ENCODE results near the gene SLC5A1.

The SLC5A1 gene

DNA sequence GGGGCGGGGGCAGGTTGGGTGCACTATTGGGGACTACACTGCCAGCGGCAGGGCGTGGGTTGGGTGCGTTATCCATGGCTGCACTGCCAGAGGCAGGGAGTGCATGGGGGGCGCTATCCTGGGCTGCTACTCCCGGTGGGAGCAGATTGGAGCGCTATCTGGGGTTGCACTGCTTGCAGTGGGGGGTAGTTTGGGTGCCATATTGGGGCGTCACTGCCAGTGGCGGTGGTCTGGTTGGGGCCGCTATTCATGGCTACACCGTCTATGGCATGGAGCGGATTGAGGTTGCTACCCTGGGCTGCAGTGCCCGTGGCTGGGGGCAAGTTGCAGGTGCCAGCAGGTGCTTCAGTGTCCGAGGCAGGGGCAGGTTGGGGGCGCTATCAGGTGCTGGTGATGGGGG lies 79.8 kb downstream of the SLC5A1 start (continued):
- TF ChIP-seq PPARA (CRISPR knock-in tag; IDR thresholded peaks at IDR 0.05; ENCODE audit: borderline replicate concordance) (no peak), SNAI2 (CRISPR knock-in tag; IDR thresholded peaks at IDR 0.05) (no peak), ESRRG (CRISPR knock-in tag; IDR thresholded peaks at IDR 0.05) (no peak)

DNA sequence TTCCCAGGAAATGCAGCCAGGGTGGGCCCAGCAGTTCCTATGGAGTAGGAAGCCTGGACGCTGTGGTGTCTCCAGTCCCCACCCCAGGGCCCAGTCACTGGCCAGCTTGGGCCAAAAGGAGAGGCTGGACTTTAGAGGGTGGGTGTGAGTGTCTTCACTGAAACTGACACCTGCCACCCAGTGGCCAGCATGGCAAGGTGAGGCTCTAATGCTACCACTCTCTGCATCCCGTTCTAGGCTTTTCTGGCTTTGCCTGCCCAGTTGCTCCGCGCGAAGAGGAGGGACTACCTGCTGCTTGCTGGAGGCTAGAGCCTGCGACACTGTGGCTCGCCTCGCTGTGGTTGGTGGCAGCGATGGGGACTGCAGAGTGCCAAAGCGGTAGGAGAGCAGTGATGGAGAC lies 80.6 kb downstream of the SLC5A1 start:
- ATAC-seq, result 0 out of 3 replicates have a peak, but pooled peaks have one; percentile 27
- no peak for TF ChIP-seq ZC3H10 (CRISPR knock-in tag; IDR thresholded peaks at IDR 0.05)
- no peak for TF ChIP-seq TCF4 (CRISPR knock-in tag; IDR thresholded peaks at IDR 0.05; ENCODE audit: borderline replicate concordance)

DNA sequence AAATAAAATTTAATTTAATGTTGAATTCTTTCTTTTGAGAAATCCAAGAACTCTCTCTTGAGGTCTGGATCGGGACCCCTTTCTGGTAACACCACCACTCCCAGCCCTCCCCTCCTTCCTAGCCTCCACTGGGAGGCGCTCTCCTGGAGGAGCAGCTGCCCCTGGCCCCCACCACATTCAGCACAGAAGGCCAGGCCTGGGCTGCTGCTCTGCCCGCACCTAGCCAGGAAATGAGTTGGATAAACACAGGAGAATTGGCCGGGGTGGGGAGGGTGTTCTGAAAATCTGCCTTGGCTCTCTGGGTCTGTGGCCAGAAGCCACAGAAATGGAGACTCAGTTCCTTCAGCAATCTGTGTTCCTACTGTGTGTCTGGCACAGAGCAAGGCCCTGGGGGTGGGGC lies 84.8 kb downstream of the SLC5A1 start:
- no peak for ATAC-seq
- TF ChIP-seq BACH2 (CRISPR knock-in tag; IDR thresholded peaks at IDR 0.05; ENCODE audit: borderline replicate concordance) (no peak), ESRRG (CRISPR knock-in tag; IDR thresholded peaks at IDR 0.05) (no peak)

DNA sequence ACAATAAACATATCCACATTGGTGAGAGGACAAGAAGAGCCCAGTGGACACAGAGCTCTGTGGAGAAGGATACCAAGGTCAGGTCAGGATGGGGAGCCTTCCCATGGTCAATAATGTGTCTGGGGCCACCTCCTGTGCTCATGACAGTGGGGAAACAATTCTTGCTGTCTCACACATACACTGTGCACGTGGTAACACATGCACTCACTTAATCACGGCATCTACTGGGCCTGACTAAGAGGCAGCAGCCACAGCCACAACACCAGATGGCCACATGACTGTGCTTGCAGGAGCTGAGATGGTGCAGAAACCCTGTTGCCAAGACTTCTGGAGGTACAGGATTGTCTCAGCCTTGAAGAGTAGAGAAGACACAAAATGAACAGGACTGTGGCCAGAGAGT lies 87.4 kb downstream of the SLC5A1 start:
- no peak for TF ChIP-seq ESRRG (CRISPR knock-in tag; IDR thresholded peaks at IDR 0.05)
- TF ChIP-seq, protein P1, sequence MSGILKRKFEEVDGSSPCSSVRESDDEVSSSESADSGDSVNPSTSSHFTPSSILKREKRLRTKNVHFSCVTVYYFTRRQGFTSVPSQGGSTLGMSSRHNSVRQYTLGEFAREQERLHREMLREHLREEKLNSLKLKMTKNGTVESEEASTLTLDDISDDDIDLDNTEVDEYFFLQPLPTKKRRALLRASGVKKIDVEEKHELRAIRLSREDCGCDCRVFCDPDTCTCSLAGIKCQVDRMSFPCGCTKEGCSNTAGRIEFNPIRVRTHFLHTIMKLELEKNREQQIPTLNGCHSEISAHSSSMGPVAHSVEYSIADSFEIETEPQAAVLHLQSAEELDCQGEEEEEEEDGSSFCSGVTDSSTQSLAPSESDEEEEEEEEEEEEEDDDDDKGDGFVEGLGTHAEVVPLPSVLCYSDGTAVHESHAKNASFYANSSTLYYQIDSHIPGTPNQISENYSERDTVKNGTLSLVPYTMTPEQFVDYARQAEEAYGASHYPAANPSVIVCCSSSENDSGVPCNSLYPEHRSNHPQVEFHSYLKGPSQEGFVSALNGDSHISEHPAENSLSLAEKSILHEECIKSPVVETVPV (CRISPR knock-in tag; IDR thresholded peaks at IDR 0.05), result no peak
- no peak for TF ChIP-seq ZFP30 (CRISPR knock-in tag; IDR thresholded peaks at IDR 0.05)
- no peak for TF ChIP-seq ARNTL (CRISPR knock-in tag; IDR thresholded peaks at IDR 0.05; ENCODE audit: borderline replicate concordance, low read depth)
- TF ChIP-seq ZNF565 (CRISPR knock-in tag; conservative IDR thresholded peaks at IDR 0.05; ENCODE audit: low read depth), result no peak
- no peak for TF ChIP-seq ZNF70 (CRISPR knock-in tag; IDR thresholded peaks at IDR 0.05)
- TF ChIP-seq, protein P2, sequence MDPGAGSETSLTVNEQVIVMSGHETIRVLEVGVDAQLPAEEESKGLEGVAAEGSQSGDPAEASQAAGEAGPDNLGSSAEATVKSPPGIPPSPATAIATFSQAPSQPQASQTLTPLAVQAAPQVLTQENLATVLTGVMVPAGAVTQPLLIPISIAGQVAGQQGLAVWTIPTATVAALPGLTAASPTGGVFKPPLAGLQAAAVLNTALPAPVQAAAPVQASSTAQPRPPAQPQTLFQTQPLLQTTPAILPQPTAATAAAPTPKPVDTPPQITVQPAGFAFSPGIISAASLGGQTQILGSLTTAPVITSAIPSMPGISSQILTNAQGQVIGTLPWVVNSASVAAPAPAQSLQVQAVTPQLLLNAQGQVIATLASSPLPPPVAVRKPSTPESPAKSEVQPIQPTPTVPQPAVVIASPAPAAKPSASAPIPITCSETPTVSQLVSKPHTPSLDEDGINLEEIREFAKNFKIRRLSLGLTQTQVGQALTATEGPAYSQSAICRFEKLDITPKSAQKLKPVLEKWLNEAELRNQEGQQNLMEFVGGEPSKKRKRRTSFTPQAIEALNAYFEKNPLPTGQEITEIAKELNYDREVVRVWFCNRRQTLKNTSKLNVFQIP (CRISPR knock-in tag; IDR thresholded peaks at IDR 0.05; ENCODE audit: borderline replicate concordance, low read depth), result no peak
- TF ChIP-seq ISL1 (CRISPR knock-in tag; IDR thresholded peaks at IDR 0.05), result no peak
- no peak for ATAC-seq

DNA sequence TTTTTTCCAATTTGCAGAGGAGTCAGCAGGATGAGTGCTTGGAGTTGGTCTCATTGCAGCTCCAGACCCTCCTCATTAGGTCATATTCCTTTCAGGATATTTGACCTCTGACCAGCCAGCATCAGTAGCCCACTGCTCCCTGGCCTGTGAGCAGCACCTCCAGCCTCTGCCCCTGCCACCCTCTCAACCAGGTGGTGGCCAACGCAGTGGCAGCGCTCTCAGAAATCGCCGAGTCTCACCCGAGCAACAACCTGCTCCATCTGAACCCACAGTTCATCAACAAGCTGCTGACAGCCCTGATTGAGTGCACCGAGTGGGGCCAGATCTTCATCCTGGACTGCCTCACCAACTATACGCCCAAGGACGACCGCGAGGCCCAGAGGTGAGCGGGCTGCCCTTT lies 89.1 kb downstream of the SLC5A1 start:
- no peak for ATAC-seq
- TF ChIP-seq ESRRG (CRISPR knock-in tag; IDR thresholded peaks at IDR 0.05), result no peak
- TF ChIP-seq TCF4 (CRISPR knock-in tag; IDR thresholded peaks at IDR 0.05; ENCODE audit: borderline replicate concordance), result no peak
- no peak for TF ChIP-seq SNAI2 (CRISPR knock-in tag; IDR thresholded peaks at IDR 0.05)
- TF ChIP-seq, protein P3, sequence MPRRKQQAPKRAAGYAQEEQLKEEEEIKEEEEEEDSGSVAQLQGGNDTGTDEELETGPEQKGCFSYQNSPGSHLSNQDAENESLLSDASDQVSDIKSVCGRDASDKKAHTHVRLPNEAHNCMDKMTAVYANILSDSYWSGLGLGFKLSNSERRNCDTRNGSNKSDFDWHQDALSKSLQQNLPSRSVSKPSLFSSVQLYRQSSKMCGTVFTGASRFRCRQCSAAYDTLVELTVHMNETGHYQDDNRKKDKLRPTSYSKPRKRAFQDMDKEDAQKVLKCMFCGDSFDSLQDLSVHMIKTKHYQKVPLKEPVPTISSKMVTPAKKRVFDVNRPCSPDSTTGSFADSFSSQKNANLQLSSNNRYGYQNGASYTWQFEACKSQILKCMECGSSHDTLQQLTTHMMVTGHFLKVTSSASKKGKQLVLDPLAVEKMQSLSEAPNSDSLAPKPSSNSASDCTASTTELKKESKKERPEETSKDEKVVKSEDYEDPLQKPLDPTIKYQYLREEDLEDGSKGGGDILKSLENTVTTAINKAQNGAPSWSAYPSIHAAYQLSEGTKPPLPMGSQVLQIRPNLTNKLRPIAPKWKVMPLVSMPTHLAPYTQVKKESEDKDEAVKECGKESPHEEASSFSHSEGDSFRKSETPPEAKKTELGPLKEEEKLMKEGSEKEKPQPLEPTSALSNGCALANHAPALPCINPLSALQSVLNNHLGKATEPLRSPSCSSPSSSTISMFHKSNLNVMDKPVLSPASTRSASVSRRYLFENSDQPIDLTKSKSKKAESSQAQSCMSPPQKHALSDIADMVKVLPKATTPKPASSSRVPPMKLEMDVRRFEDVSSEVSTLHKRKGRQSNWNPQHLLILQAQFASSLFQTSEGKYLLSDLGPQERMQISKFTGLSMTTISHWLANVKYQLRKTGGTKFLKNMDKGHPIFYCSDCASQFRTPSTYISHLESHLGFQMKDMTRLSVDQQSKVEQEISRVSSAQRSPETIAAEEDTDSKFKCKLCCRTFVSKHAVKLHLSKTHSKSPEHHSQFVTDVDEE (CRISPR knock-in tag; IDR thresholded peaks at IDR 0.05), result no peak
- no peak for TF ChIP-seq ARNTL (CRISPR knock-in tag; IDR thresholded peaks at IDR 0.05; ENCODE audit: borderline replicate concordance, low read depth)
- TF ChIP-seq ZNF8 (CRISPR knock-in tag; IDR thresholded peaks at IDR 0.05), result no peak
- no peak for TF ChIP-seq GLIS3 (CRISPR knock-in tag; IDR thresholded peaks at IDR 0.05)
- TF ChIP-seq CSDC2 (CRISPR knock-in tag; IDR thresholded peaks at IDR 0.05), result no peak
- TF ChIP-seq ZC3H10 (CRISPR knock-in tag; IDR thresholded peaks at IDR 0.05), result no peak
- no peak for TF ChIP-seq RARB (CRISPR knock-in tag; IDR thresholded peaks at IDR 0.05)
- TF ChIP-seq, protein P1 (CRISPR knock-in tag; IDR thresholded peaks at IDR 0.05), result no peak
- TF ChIP-seq, protein P4, sequence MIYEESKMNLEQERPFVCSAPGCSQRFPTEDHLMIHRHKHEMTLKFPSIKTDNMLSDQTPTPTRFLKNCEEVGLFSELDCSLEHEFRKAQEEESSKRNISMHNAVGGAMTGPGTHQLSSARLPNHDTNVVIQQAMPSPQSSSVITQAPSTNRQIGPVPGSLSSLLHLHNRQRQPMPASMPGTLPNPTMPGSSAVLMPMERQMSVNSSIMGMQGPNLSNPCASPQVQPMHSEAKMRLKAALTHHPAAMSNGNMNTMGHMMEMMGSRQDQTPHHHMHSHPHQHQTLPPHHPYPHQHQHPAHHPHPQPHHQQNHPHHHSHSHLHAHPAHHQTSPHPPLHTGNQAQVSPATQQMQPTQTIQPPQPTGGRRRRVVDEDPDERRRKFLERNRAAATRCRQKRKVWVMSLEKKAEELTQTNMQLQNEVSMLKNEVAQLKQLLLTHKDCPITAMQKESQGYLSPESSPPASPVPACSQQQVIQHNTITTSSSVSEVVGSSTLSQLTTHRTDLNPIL (CRISPR knock-in tag; IDR thresholded peaks at IDR 0.05; ENCODE audit: low read depth), result no peak
- no peak for TF ChIP-seq ISL1 (CRISPR knock-in tag; IDR thresholded peaks at IDR 0.05)
- TF ChIP-seq, protein P5, sequence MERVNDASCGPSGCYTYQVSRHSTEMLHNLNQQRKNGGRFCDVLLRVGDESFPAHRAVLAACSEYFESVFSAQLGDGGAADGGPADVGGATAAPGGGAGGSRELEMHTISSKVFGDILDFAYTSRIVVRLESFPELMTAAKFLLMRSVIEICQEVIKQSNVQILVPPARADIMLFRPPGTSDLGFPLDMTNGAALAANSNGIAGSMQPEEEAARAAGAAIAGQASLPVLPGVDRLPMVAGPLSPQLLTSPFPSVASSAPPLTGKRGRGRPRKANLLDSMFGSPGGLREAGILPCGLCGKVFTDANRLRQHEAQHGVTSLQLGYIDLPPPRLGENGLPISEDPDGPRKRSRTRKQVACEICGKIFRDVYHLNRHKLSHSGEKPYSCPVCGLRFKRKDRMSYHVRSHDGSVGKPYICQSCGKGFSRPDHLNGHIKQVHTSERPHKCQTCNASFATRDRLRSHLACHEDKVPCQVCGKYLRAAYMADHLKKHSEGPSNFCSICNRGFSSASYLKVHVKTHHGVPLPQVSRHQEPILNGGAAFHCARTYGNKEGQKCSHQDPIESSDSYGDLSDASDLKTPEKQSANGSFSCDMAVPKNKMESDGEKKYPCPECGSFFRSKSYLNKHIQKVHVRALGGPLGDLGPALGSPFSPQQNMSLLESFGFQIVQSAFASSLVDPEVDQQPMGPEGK (CRISPR knock-in tag; IDR thresholded peaks at IDR 0.05; ENCODE audit: borderline replicate concordance), result no peak
